Measurements from ENCODE around the gene GPR55.

The GPR55 gene

GRCh38 chr2:230895536-230896345 is 29.3 kb downstream of the GPR55 start:
- ChIA-PET CTCF (interaction anchor here (0.7 to 2.7 kb wide), 4 partner anchors 45 to 228 kb away, joined by 3 to 24 read pairs (median 4); no protein-coding TSS in a partner anchor), POLR2A (interaction anchor here (0.6 kb wide), 1 partner anchor 40 kb away, joined by 4 read pairs; no protein-coding TSS in a partner anchor)
- Histone ChIP-seq H3K27ac (ENCODE audit: extremely low read depth, low read depth, low read length) (no peak overlapping the region), H3K4me1 (ENCODE audit: control insufficient read depth, insufficient read depth, low read length) (no peaks in the 10 kb centered on the region), H3K36me3 (ENCODE audit: control insufficient read depth in 2 of 2, insufficient read depth in 1 of 2, low read length in 2 of 2) (no peaks in the 10 kb centered on the region), H3K4me3 (ENCODE audit: low read depth, low read length) (no peak overlapping the region), H3K9me3 (ENCODE audit: control insufficient read depth, insufficient read depth, low read depth, low read length) (no peaks in the 10 kb centered on the region)
- TF ChIP-seq KLF1 (tag by site-specific recombination; IDR thresholded peaks at IDR 0.05), result peak; percentile 20; the same call in 1 of the 2 replicates
- TF ChIP-seq ZNF701 (tag by site-specific recombination; IDR thresholded peaks at IDR 0.05), result no peak

GRCh38 chr2:230893841-230894781 is 30.9 kb downstream of the GPR55 start:
- Histone ChIP-seq H3K36me3 (ENCODE audit: control insufficient read depth in 2 of 2, insufficient read depth in 1 of 2, low read length in 2 of 2) (no peaks in the 10 kb centered on the region), H3K4me3 (ENCODE audit: low read depth, low read length) (no peak overlapping the region), H3K27ac (ENCODE audit: extremely low read depth, low read depth, low read length) (no peak overlapping the region), H3K9me3 (ENCODE audit: control insufficient read depth, insufficient read depth, low read depth, low read length) (no peaks in the 10 kb centered on the region), H3K4me1 (ENCODE audit: control insufficient read depth, insufficient read depth, low read length) (no peaks in the 10 kb centered on the region)
- TF ChIP-seq ZNF610 (tag by site-specific recombination; IDR thresholded peaks at IDR 0.05; ENCODE audit: borderline replicate concordance) (no peak), ZNF132 (tag by site-specific recombination; IDR thresholded peaks at IDR 0.05; ENCODE audit: borderline replicate concordance) (no peak), ZNF114 (tag by site-specific recombination; IDR thresholded peaks at IDR 0.05) (no peak), ZNF214 (tag by site-specific recombination; IDR thresholded peaks at IDR 0.05; ENCODE audit: borderline replicate concordance) (no peak), KLF8 (tag by site-specific recombination; IDR thresholded peaks at IDR 0.05) (no peak), ZNF302 (tag by site-specific recombination; IDR thresholded peaks at IDR 0.05; ENCODE audit: low read depth) (no peak), ZNF776 (tag by site-specific recombination; IDR thresholded peaks at IDR 0.05; ENCODE audit: borderline replicate concordance) (no peak), ZNF324 (tag by site-specific recombination; IDR thresholded peaks at IDR 0.05) (no peak), ZNF830 (tag by site-specific recombination; IDR thresholded peaks at IDR 0.05; ENCODE audit: low read depth) (no peak), ZBTB20 (tag by site-specific recombination; IDR thresholded peaks at IDR 0.05) (no peak), ZNF169 (tag by site-specific recombination; IDR thresholded peaks at IDR 0.05) (no peak), ZNF555 (tag by site-specific recombination; conservative IDR thresholded peaks at IDR 0.05) (no peak), ZNF548 (tag by site-specific recombination; IDR thresholded peaks at IDR 0.05) (no peak)
- ChIA-PET CTCF (no interaction called here), POLR2A (no interaction called here)

GRCh38 chr2:230893338-230893737 is 31.7 kb downstream of the GPR55 start:
- CTCF ChIA-PET, result interaction anchor here (0.5 to 0.6 kb wide), 2 partner anchors 45 to 905 kb away, joined by 4 to 5 read pairs; no protein-coding TSS in a partner anchor
- POLR2A ChIA-PET, result no interaction called here
- no peaks in the 10 kb centered on the region for H3K4me1 ChIP-seq (ENCODE audit: control insufficient read depth, insufficient read depth, low read length)
- no peak overlapping the region for H3K4me3 ChIP-seq (ENCODE audit: low read depth, low read length)
- no peak overlapping the region for H3K27ac ChIP-seq (ENCODE audit: extremely low read depth, low read depth, low read length)
- no peaks in the 10 kb centered on the region for H3K36me3 ChIP-seq (ENCODE audit: control insufficient read depth in 2 of 2, insufficient read depth in 1 of 2, low read length in 2 of 2)
- H3K9me3 ChIP-seq (ENCODE audit: control insufficient read depth, insufficient read depth, low read depth, low read length), result no peaks in the 10 kb centered on the region
- TF ChIP-seq HOXA7 (CRISPR knock-in tag; IDR thresholded peaks at IDR 0.05; ENCODE audit: borderline replicate concordance) (no peak), ZNF701 (tag by site-specific recombination; IDR thresholded peaks at IDR 0.05) (no peak), ZNF169 (tag by site-specific recombination; IDR thresholded peaks at IDR 0.05) (no peak), ZNF16 (tag by site-specific recombination; IDR thresholded peaks at IDR 0.05; ENCODE audit: low read depth) (no peak), ZNF510 (tag by site-specific recombination; IDR thresholded peaks at IDR 0.05; ENCODE audit: insufficient replicate concordance) (no peak), ZNF37A (tag by site-specific recombination; IDR thresholded peaks at IDR 0.05) (no peak), ZNF18 (tag by site-specific recombination; IDR thresholded peaks at IDR 0.05) (no peak), ZNF132 (tag by site-specific recombination; IDR thresholded peaks at IDR 0.05; ENCODE audit: borderline replicate concordance) (no peak), ZSCAN23 (tag by site-specific recombination; IDR thresholded peaks at IDR 0.05) (no peak), ZNF391 (tag by site-specific recombination; IDR thresholded peaks at IDR 0.05; ENCODE audit: borderline replicate concordance, low read depth) (no peak), ZNF239 (tag by site-specific recombination; IDR thresholded peaks at IDR 0.05) (no peak), ZNF548 (tag by site-specific recombination; IDR thresholded peaks at IDR 0.05) (no peak), GLI2 (tag by site-specific recombination; IDR thresholded peaks at IDR 0.05; ENCODE audit: borderline replicate concordance, low read depth) (no peak), KLF9 (tag by site-specific recombination; IDR thresholded peaks at IDR 0.05; ENCODE audit: low read depth) (no peak), ZBTB8A (tag by site-specific recombination; IDR thresholded peaks at IDR 0.05) (no peak), ZNF501 (tag by site-specific recombination; IDR thresholded peaks at IDR 0.05) (no peak), HOXC10 (CRISPR knock-in tag; IDR thresholded peaks at IDR 0.05) (no peak), TCF7L2 (IDR thresholded peaks at IDR 0.05; ENCODE audit: borderline replicate concordance, low read depth, low read length) (no peak)
